Neural cell (in vitro differentiated cells): Measurements from ENCODE around the gene SLC8A1. TPM values are rescaled to one million over a fixed set of nuclear protein-coding genes. Genes with fewer than 3 reads are reported as not detected.

Source experiments
- H2AFZ ChIP-seq: fragments of 200-600, 300-800 bp; sonication (generic), shearing (Covaris generic); 2 replicates; pipeline ENCODE4 v1.6.0; 2014; ENCODE audit warnings: low read depth, mild to moderate bottlenecking, antibody characterized with exemption, low read length, moderate library complexity
- H3F3A ChIP-seq: fragments of 200-600 bp; shearing (Covaris generic); 2 replicates; pipeline ENCODE4 v1.6.1; 2016; ENCODE audit warnings: mild to moderate bottlenecking, moderate library complexity, mixed read lengths, antibody characterized with exemption, low read length; ENCODE audit not compliant: insufficient read depth, poor library complexity, severe bottlenecking
- H3K27ac ChIP-seq: fragments of 200-600, 300-800 bp; sonication (generic), shearing (Covaris generic); 2 replicates; pipeline ENCODE4 v1.5.1; 2014; ENCODE audit warnings: mild to moderate bottlenecking, low read length, moderate library complexity
- H3K27me3 ChIP-seq: fragments of 300-800, 200-600 bp; sonication (generic), shearing (Covaris generic); 2 replicates; pipeline ENCODE4 v1.6.0; 2014; ENCODE audit warnings: mild to moderate bottlenecking, low read depth, low read length, moderate library complexity; ENCODE audit not compliant: insufficient read depth
- H3K36me3 ChIP-seq: fragments of 300-800, 200-600 bp; sonication (generic), shearing (Covaris generic); 2 replicates; pipeline ENCODE4 v1.5.1; 2014; ENCODE audit warnings: mild to moderate bottlenecking, antibody characterized with exemption, low read length, moderate library complexity; ENCODE audit not compliant: insufficient read depth
- H3K4me2 ChIP-seq: fragments of 300-800, 200-600 bp; sonication (generic), shearing (Covaris generic); 2 replicates; pipeline ENCODE4 v1.6.0; 2014; ENCODE audit warnings: mild to moderate bottlenecking, low read length
- H3K4me3 ChIP-seq: fragments of 300-800, 200-600 bp; sonication (generic), shearing (Covaris generic); 2 replicates; pipeline ENCODE4 v1.5.1; 2014; ENCODE audit warnings: mild to moderate bottlenecking, low read length, moderate library complexity
- H3K79me2 ChIP-seq: fragments of 200-600 bp; shearing (Covaris generic); replicated peaks from 2 replicates; pipeline ENCODE4 v1.6.0; 2014; ENCODE audit warnings: mild to moderate bottlenecking, low read length, moderate library complexity; ENCODE audit not compliant: insufficient read depth
- H3K9ac ChIP-seq: fragments of 300-800, 200-600 bp; sonication (generic), shearing (Covaris generic); 2 replicates; pipeline ENCODE4 v1.6.1; 2016; ENCODE audit warnings: mild to moderate bottlenecking, low read length, mixed read lengths
- H3K9me2 ChIP-seq: fragments of 200-600 bp; shearing (Covaris generic); 2 replicates; pipeline ENCODE4 v1.6.1; 2016; ENCODE audit warnings: mild to moderate bottlenecking, low read length, mixed read lengths; ENCODE audit not compliant: insufficient read depth
- H3K9me3 ChIP-seq: fragments of 200-600, 300-800 bp; sonication (generic), shearing (Covaris generic); 2 replicates; pipeline ENCODE4 v1.6.1; 2016; ENCODE audit warnings: mild to moderate bottlenecking, mixed run types, low read length, moderate library complexity, mixed read lengths
- H4K20me1 ChIP-seq: fragments of 200-600 bp; shearing (Covaris generic); 2 replicates; pipeline ENCODE4 v1.6.1; 2016; ENCODE audit warnings: mild to moderate bottlenecking, mixed run types; ENCODE audit not compliant: insufficient read depth
- EP300 ChIP-seq: fragments of 450-650 bp; conservative IDR thresholded peaks from 2 replicates; pipeline ENCODE4 v1.6.1; 2014; ENCODE audit warnings: antibody characterized with exemption, mild to moderate bottlenecking, moderate library complexity; ENCODE audit not compliant: poor library complexity, severe bottlenecking
- EZH2 ChIP-seq: fragments of 200-600, 300-800 bp; shearing (Covaris generic), sonication (generic); IDR thresholded peaks from 2 replicates; pipeline ENCODE4 v1.6.1; 2014; ENCODE audit warnings: antibody characterized with exemption, low read length, borderline replicate concordance, mild to moderate bottlenecking; ENCODE audit not compliant: insufficient read depth, poor library complexity, severe bottlenecking
- MXI1 ChIP-seq: fragments of 450-650 bp; conservative IDR thresholded peaks from 2 replicates; pipeline ENCODE4 v1.6.1; 2014; ENCODE audit warnings: antibody characterized with exemption, mild to moderate bottlenecking; ENCODE audit not compliant: poor library complexity, severe bottlenecking
- POLR2AphosphoS5 ChIP-seq: IDR thresholded peaks from 2 replicates; pipeline ENCODE4 v1.6.1; 2012
- RAD21 ChIP-seq: fragments of 450-650 bp; conservative IDR thresholded peaks from 2 replicates; pipeline ENCODE4 v1.6.1; 2014; ENCODE audit warnings: antibody characterized with exemption, mild to moderate bottlenecking, moderate library complexity
- SMC3 ChIP-seq: fragments of 450-650 bp; conservative IDR thresholded peaks from 2 replicates; pipeline ENCODE4 v1.6.1; 2014; ENCODE audit warnings: antibody characterized with exemption, mild to moderate bottlenecking, moderate library complexity; ENCODE audit not compliant: poor library complexity
- TAF1 ChIP-seq: IDR thresholded peaks from 2 replicates; pipeline ENCODE4 v1.6.1; 2012; ENCODE audit warnings: low read depth
- polyA plus RNA-seq: library from polyadenylated mRNA; depleted of rRNA; stranded (reverse); fragments of >200 nt; gene quantifications from 2 replicates; pipeline ENCODE4 v1.2.3, GENCODE V29; 2014
- TF ChIP-seq, protein P1 (sequence below): IDR thresholded peaks from 2 replicates; pipeline ENCODE4 v1.6.1; 2012; ENCODE audit warnings: borderline replicate concordance
- TF ChIP-seq, protein P2 (sequence below): fragments of 450-650 bp; IDR thresholded peaks from 2 replicates; pipeline ENCODE4 v1.5.1; 2014; ENCODE audit warnings: antibody characterized with exemption, mild to moderate bottlenecking, moderate library complexity; ENCODE audit not compliant: poor library complexity, severe bottlenecking

Gene SLC8A1
- polyA plus RNA-seq, 1 donor from 2014 or later, result 18.7 TPM

DNA sequence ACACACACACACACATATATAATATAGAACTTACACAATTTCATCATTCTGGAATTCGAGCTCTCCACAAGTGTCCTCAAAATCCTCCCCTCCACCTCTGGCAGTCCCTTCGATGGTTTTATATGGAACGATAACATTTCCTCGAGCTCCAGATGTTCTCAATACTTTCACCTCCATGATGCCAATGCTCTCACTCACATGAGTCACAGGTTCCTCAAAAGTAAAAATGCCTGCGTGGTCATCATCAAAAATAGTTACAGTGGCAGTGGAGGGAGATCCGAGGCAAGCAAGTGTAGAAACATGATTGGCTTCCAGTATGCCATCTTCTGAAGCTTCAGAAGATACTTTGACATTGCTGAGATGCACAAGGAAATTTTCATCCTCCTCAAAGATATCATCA lies 23.5 kb downstream of the SLC8A1 start:
- Histone ChIP-seq H3K4me2 (no peak overlapping the region), H3K36me3 (peaks cover 7% of the 10 kb centered on the region), H3K9ac (no peak overlapping the region), H3K9me2 (no peaks in the 10 kb centered on the region), H4K20me1 (no peaks in the 10 kb centered on the region), H3K9me3 (no peaks in the 10 kb centered on the region), H3F3A (no peaks in the 10 kb centered on the region), H3K27ac (no peak overlapping the region), H3K27me3 (no peaks in the 10 kb centered on the region), H3K79me2 (peaks cover 11% of the 10 kb centered on the region), H3K4me3 (no peak overlapping the region), H2AFZ (no peak overlapping the region)
- TF ChIP-seq, protein P1, sequence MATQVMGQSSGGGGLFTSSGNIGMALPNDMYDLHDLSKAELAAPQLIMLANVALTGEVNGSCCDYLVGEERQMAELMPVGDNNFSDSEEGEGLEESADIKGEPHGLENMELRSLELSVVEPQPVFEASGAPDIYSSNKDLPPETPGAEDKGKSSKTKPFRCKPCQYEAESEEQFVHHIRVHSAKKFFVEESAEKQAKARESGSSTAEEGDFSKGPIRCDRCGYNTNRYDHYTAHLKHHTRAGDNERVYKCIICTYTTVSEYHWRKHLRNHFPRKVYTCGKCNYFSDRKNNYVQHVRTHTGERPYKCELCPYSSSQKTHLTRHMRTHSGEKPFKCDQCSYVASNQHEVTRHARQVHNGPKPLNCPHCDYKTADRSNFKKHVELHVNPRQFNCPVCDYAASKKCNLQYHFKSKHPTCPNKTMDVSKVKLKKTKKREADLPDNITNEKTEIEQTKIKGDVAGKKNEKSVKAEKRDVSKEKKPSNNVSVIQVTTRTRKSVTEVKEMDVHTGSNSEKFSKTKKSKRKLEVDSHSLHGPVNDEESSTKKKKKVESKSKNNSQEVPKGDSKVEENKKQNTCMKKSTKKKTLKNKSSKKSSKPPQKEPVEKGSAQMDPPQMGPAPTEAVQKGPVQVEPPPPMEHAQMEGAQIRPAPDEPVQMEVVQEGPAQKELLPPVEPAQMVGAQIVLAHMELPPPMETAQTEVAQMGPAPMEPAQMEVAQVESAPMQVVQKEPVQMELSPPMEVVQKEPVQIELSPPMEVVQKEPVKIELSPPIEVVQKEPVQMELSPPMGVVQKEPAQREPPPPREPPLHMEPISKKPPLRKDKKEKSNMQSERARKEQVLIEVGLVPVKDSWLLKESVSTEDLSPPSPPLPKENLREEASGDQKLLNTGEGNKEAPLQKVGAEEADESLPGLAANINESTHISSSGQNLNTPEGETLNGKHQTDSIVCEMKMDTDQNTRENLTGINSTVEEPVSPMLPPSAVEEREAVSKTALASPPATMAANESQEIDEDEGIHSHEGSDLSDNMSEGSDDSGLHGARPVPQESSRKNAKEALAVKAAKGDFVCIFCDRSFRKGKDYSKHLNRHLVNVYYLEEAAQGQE, result no peak
- TF ChIP-seq EP300 (no peak), POLR2AphosphoS5 (no peak), SMC3 (no peak), RAD21 (no peak), EZH2 (no peak), TAF1 (no peak), MXI1 (no peak)
- TF ChIP-seq, protein P2, sequence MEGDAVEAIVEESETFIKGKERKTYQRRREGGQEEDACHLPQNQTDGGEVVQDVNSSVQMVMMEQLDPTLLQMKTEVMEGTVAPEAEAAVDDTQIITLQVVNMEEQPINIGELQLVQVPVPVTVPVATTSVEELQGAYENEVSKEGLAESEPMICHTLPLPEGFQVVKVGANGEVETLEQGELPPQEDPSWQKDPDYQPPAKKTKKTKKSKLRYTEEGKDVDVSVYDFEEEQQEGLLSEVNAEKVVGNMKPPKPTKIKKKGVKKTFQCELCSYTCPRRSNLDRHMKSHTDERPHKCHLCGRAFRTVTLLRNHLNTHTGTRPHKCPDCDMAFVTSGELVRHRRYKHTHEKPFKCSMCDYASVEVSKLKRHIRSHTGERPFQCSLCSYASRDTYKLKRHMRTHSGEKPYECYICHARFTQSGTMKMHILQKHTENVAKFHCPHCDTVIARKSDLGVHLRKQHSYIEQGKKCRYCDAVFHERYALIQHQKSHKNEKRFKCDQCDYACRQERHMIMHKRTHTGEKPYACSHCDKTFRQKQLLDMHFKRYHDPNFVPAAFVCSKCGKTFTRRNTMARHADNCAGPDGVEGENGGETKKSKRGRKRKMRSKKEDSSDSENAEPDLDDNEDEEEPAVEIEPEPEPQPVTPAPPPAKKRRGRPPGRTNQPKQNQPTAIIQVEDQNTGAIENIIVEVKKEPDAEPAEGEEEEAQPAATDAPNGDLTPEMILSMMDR, result no peak

DNA sequence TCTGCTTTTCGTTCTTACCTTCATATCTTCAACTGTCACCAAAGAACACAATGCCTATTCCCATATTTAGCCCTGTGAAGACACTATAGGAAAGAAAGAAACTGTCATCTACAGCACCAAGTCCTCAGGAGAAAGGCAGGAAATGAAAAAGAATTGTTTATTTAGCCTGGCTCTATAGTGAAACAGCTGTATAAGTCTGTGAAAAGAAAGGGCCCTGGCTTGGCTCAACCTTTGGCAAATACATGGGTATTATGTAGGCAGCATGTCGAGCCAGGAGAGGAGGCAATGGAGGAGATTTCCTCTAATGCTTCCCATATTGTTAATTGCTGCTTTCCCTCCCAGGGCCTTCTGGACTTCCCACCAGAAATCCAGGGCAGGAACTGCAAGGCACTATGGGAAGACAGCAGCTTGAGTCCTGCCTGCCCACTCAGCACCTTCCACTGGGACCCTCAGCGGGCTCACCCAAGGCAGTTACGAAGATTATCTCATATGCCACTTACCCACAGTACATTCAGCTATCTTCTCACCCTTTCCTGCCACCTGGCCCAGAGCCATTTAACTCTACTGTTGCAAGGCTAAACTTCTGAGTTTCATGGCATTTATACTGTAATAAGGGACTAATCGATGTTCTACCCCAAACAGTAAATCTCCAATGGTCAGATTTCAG lies 30.1 kb downstream of the SLC8A1 start:
- Histone ChIP-seq H3K79me2 (peaks cover 42% of the 10 kb centered on the region), H3K9ac (no peak overlapping the region), H2AFZ (no peak overlapping the region), H3K4me3 (no peak overlapping the region), H3K9me3 (no peaks in the 10 kb centered on the region), H3K9me2 (no peaks in the 10 kb centered on the region), H4K20me1 (no peaks in the 10 kb centered on the region), H3K27ac (no peak overlapping the region), H3K27me3 (no peaks in the 10 kb centered on the region), H3F3A (no peaks in the 10 kb centered on the region), H3K36me3 (no peaks in the 10 kb centered on the region), H3K4me2 (no peak overlapping the region)
- TF ChIP-seq, protein P2, result no peak
- TF ChIP-seq EZH2 (no peak), MXI1 (no peak), EP300 (no peak), POLR2AphosphoS5 (no peak), SMC3 (no peak), TAF1 (no peak), RAD21 (no peak)
- TF ChIP-seq, protein P1, result no peak
